Endometrium (tissue), 2 donors: ENCODE measurements around the gene MCF2L.
"Not testable (repeated sequence)": the region's sequence is repeated elsewhere in the genome, so short reads cannot be mapped to it uniquely, and the experiment has no call there.

ENCODE experiments used
- FAIRE-seq: peaks from 2 replicates; lab custom pipeline; 2012; peaks lifted over from hg19 to GRCh38; lab: Jason Lieb, UNC
- donor health status: control.
- donor health status: control.

Gene MCF2L

GRCh38 chr13:113065406-113066141, 96.6 kb downstream of the MCF2L start:
- no peak for FAIRE-seq

- no peak for FAIRE-seq
Measured at GRCh38 chr13:113066142-113066455, 97.1 kb downstream of the MCF2L start.

- no peak for FAIRE-seq
Measured at GRCh38 chr13:113066746-113067145, 97.7 kb downstream of the MCF2L start.

- FAIRE-seq, result no peak
Measured at GRCh38 chr13:113069861-113070805, 101.1 kb downstream of the MCF2L start.

- FAIRE-seq, result no peak
Measured at GRCh38 chr13:113070855-113071254, 101.8 kb downstream of the MCF2L start.

- FAIRE-seq, result no peak
Measured at GRCh38 chr13:113072376-113072775, 103.4 kb downstream of the MCF2L start.

GRCh38 chr13:113073942-113074341, 104.9 kb downstream of the MCF2L start:
- no peak for FAIRE-seq

- no peak for FAIRE-seq
Measured at GRCh38 chr13:113074401-113074800, 105.4 kb downstream of the MCF2L start.

- FAIRE-seq, result no peak
Measured at GRCh38 chr13:113074876-113075275, 105.9 kb downstream of the MCF2L start.

- FAIRE-seq, result no peak
Measured at GRCh38 chr13:113075711-113076110, 106.7 kb downstream of the MCF2L start.

- FAIRE-seq, result no peak
Measured at GRCh38 chr13:113076681-113077401, 107.8 kb downstream of the MCF2L start.

- FAIRE-seq, result no peak
Measured at GRCh38 chr13:113077566-113077952, 108.5 kb downstream of the MCF2L start.

GRCh38 chr13:113077953-113078901, 109.2 kb downstream of the MCF2L start:
- FAIRE-seq, result no peak

- no peak for FAIRE-seq
Measured at GRCh38 chr13:113078902-113079780, 110.1 kb downstream of the MCF2L start.

- not testable (repeated sequence) for FAIRE-seq
Measured at GRCh38 chr13:113079781-113080080, 110.7 kb downstream of the MCF2L start.

GRCh38 chr13:113080361-113080831, 111.4 kb downstream of the MCF2L start:
- FAIRE-seq, result no peak

- FAIRE-seq, result no peak
Measured at GRCh38 chr13:113080901-113081521, 112.0 kb downstream of the MCF2L start.

- FAIRE-seq, result no peak
Measured at GRCh38 chr13:113082198-113083021, 113.4 kb downstream of the MCF2L start.

GRCh38 chr13:113083022-113083373, 114.0 kb downstream of the MCF2L start:
- FAIRE-seq, result no peak
